ENCODE results near the gene CHRFAM7A.
"Not testable (repeated sequence)": the region's sequence is repeated elsewhere in the genome, so short reads cannot be mapped to it uniquely, and the experiment has no call there.

CHRFAM7A gene

GRCh38 chr15:30315704-30316103 is 77.6 kb downstream of the CHRFAM7A start:
- not testable (repeated sequence) for DNase-seq (ENCODE audit: low spot score)

- not testable (repeated sequence) for DNase-seq (ENCODE audit: low spot score)
Measured at GRCh38 chr15:30310575-30310974, 82.8 kb downstream of the CHRFAM7A start.
